ENCODE data around the gene ROR1. TPM values are rescaled to one million over a fixed set of nuclear protein-coding genes. Genes with fewer than 3 reads are reported as not detected.

Gene ROR1
- total RNA-seq, 3 donors from 2014 or later, result 3.1 to 19.8 (median 3.4) TPM

DNA sequence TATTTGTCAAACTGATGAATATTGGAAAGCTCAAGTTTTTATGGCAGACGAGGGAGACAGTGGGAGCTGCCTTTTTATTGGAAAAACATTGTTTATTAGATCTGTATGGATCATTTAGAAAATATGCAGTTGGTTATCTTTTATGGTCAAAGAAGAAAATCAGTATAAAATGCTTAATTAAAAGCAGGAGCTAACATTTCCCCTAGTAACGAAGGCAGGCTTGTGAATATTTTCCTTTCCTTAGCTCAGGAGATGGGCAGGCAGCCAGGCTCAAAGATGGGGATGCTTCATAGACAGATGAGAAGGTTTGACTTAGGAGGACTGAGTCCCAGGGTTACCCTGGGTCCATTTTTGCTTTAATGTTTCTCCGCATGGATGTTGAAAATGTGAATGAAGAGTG is 26.0 kb downstream of the ROR1 start:
- ATAC-seq (no peak), DNase-seq (no peak)
- no peaks in the 10 kb centered on the region for H3K36me3 ChIP-seq (ENCODE audit: low read depth)
- no peaks in the 10 kb centered on the region for H3K4me1 ChIP-seq (ENCODE audit: low read depth)
- H3K9me3 ChIP-seq, result no peaks in the 10 kb centered on the region
- intact Hi-C loops (cut with DNase I, micrococcal nuclease), result no loop called here
- no peak overlapping the region for H3K4me3 ChIP-seq
- TF ChIP-seq, protein P1, sequence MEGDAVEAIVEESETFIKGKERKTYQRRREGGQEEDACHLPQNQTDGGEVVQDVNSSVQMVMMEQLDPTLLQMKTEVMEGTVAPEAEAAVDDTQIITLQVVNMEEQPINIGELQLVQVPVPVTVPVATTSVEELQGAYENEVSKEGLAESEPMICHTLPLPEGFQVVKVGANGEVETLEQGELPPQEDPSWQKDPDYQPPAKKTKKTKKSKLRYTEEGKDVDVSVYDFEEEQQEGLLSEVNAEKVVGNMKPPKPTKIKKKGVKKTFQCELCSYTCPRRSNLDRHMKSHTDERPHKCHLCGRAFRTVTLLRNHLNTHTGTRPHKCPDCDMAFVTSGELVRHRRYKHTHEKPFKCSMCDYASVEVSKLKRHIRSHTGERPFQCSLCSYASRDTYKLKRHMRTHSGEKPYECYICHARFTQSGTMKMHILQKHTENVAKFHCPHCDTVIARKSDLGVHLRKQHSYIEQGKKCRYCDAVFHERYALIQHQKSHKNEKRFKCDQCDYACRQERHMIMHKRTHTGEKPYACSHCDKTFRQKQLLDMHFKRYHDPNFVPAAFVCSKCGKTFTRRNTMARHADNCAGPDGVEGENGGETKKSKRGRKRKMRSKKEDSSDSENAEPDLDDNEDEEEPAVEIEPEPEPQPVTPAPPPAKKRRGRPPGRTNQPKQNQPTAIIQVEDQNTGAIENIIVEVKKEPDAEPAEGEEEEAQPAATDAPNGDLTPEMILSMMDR (IDR thresholded peaks at IDR 0.05), result no peak

DNA sequence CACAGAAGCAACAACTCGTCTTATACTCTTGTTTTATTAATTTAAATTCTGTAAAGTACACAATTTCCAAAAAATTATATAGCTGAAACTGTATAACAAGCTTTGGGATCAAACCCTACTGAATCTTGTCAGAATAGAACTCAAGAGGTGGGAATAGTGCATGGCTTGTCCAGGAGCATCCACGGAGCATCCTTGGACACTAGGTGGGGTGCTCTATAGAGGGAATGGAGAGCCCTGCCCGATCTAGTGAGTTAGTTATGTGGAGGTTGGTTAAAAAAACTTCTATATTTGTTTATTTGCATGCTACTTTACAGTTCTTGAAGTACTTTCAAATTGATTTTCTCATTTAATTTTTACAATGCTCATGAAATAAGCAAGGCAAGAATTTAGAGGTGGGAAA is 28.3 kb downstream of the ROR1 start:
- no peaks in the 10 kb centered on the region for H3K9me3 ChIP-seq
- no peaks in the 10 kb centered on the region for H3K36me3 ChIP-seq (ENCODE audit: low read depth)
- TF ChIP-seq, protein P1 (IDR thresholded peaks at IDR 0.05), result no peak
- no peak for ATAC-seq
- no peaks in the 10 kb centered on the region for H3K4me1 ChIP-seq (ENCODE audit: low read depth)
- intact Hi-C loops (cut with DNase I, micrococcal nuclease), result no loop called here
- no peak overlapping the region for H3K4me3 ChIP-seq
- no peak for DNase-seq

GRCh38 chr1:63804829-63805484 is 31.1 kb downstream of the ROR1 start:
- no peaks in the 10 kb centered on the region for H3K36me3 ChIP-seq (ENCODE audit: low read depth)
- H3K9me3 ChIP-seq, result no peaks in the 10 kb centered on the region
- TF ChIP-seq, protein P1 (IDR thresholded peaks at IDR 0.05), result no peak
- H3K4me3 ChIP-seq, result no peak overlapping the region
- H3K4me1 ChIP-seq (ENCODE audit: low read depth), result no peaks in the 10 kb centered on the region
- DNase-seq (no peak), ATAC-seq (peak; percentile 48)
- intact Hi-C loops (cut with DNase I, micrococcal nuclease), result no loop called here

GRCh38 chr1:63807046-63807445 is 33.2 kb downstream of the ROR1 start:
- no peak for ATAC-seq
- TF ChIP-seq, protein P1 (IDR thresholded peaks at IDR 0.05), result no peak

GRCh38 chr1:63810936-63811469 is 37.2 kb downstream of the ROR1 start:
- H3K36me3 ChIP-seq (ENCODE audit: low read depth), result no peaks in the 10 kb centered on the region
- TF ChIP-seq, protein P1 (IDR thresholded peaks at IDR 0.05), result no peak
- H3K9me3 ChIP-seq, result no peaks in the 10 kb centered on the region
- H3K4me3 ChIP-seq, result no peak overlapping the region
- DNase-seq (no peak), ATAC-seq (no peak)
- no peaks in the 10 kb centered on the region for H3K4me1 ChIP-seq (ENCODE audit: low read depth)
- intact Hi-C loops (cut with DNase I, micrococcal nuclease), result no loop called here

More at GRCh38 chr1:63807046-63807445, 33.2 kb downstream of the ROR1 start:
- no peak overlapping the region for H3K4me3 ChIP-seq
- H3K4me1 ChIP-seq (ENCODE audit: low read depth), result no peaks in the 10 kb centered on the region
- no peak for DNase-seq
- intact Hi-C loops (cut with DNase I, micrococcal nuclease), result no loop called here
- H3K36me3 ChIP-seq (ENCODE audit: low read depth), result no peaks in the 10 kb centered on the region
- H3K9me3 ChIP-seq, result no peaks in the 10 kb centered on the region

Data from mucosa of descending colon (tissue), 3 donors.